HG03469 (cell line): ENCODE data around the gene DYRK1A.

Source experiments
- ATAC-seq: cut with Tn5 transposase; IDR thresholded peaks from one replicate; pipeline ENCODE4 v1.9.1; 2021; ENCODE audit warnings: mild to moderate bottlenecking, moderate library complexity, moderate number of reproducible peaks; ENCODE audit not compliant: unreplicated experiment

The DYRK1A gene

DNA sequence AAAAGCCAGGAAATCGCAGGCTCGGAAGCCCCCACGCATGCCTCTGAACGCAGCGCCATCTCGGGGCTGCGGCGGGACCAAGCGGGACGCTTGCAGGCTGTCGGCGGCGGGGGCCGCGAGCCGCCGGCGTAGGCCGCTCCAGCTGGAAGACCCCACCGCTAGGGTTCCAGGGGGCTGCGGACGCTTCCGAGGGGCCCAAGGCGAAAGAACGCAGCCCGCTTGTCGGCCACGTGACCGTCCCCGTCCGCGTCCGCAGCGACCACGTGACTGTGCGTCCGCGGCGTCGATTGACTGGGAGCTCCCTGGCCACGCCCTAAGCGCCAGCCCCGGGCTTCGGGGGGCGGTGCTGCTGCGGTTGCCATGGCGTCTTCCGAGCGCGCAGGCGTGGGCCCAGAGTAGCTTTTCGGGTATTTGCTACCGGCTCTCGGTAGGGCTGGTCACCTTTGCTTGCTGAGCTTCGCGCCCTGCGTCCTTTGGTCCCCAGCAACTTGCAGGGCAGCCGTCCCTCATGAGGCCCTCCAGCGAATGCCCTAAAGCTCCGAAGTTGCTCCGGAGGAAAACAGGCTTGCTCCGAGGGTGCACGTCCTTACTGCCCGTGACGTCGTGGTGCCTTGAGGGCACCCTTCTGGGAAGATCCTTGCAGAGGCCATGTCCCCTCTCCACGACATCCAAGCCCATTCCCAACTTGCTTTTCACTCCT, 197.2 kb downstream of the DYRK1A start:
- ATAC-seq = peak; percentile 85

DNA sequence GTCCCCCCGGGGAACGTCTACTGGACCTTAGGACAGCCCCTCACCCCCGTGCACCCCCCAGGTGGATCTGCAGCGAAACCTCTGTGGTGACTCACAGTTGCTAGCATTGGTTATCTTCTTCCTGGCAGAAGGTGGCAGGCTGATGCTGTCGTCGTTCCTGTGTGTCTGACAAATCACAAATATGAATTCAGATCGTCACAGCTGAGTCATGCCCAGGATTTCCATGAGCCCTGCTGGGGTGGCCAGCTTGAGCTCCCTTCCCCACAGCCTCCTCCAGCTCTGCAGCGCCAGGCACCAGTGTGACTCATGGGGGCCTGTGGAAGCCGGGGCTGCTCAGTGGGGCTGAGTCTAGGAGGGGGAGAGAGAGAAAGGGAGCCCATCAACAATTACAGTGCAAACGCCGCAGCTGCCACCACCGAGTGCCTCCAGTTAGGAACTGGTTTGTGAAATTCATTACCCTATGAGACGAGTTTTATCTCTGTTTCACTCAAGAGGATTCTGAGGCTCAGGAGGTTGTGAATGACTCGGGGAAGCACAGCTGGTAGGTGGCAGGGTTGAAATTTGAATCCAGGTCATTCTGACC, 197.9 kb downstream of the DYRK1A start:
- peak; percentile 38 for ATAC-seq

DNA sequence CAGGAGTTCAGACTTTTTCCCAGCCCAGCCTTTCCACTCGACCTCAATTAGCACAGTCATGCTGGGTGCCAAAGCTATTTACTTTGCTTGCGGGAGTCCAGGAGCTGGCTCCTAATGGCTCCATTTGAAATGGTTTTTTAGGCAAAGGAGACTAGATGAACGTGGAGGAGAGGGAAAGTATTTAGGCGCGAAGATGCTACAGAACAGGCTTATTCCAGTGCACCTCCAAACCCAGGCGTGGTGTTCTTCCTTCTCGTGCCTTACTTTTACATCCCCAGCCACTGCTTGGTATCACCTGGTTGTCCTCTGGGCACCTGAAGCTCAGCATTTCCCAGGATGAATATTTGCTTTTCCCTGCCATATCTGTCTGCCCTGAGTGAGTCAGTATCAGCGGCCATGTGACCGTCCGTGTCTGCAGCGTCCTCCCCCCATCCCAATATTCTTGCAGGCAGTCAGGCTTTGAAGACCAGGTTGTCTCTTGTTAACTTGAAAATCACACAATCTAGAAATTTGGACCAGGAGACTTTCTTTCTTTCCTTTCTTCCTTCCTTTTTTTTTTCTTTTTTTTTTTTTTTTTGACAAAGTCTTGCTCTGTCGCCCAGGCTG, 198.5 kb downstream of the DYRK1A start:
- ATAC-seq = no peak

DNA sequence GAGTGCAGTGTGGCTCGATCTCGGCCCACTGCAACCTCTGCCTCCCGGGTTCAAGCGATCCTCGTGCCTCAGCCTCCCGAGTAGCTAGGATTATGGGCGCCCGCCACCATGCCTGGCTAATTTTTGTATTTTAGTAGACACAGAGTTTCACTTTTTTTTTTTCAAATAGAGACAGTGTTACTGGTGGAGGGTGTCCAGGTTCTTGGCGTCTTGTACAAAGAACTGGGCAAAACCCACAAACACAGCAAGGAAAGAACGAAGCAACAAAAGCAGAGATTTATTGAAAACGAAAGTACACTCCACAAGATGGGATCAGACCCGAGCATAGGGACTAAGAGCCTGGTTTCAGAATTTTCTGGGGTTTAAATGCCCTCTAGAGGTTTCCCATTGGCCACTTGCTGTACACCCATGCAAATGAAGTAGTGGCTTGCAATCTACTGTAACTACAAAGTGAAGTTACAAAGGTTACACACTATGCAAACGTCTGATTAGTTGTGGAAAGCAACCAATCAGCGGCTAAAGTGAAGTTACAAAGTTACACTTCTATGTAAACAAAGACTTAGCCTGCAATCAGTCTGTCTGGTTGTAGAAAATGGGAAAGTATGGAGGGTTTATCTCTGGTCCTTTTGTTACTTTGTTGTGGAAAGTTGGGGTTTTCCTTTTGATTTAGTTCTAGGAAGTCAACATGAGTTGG, 199.1 kb downstream of the DYRK1A start:
- no peak for ATAC-seq

DNA sequence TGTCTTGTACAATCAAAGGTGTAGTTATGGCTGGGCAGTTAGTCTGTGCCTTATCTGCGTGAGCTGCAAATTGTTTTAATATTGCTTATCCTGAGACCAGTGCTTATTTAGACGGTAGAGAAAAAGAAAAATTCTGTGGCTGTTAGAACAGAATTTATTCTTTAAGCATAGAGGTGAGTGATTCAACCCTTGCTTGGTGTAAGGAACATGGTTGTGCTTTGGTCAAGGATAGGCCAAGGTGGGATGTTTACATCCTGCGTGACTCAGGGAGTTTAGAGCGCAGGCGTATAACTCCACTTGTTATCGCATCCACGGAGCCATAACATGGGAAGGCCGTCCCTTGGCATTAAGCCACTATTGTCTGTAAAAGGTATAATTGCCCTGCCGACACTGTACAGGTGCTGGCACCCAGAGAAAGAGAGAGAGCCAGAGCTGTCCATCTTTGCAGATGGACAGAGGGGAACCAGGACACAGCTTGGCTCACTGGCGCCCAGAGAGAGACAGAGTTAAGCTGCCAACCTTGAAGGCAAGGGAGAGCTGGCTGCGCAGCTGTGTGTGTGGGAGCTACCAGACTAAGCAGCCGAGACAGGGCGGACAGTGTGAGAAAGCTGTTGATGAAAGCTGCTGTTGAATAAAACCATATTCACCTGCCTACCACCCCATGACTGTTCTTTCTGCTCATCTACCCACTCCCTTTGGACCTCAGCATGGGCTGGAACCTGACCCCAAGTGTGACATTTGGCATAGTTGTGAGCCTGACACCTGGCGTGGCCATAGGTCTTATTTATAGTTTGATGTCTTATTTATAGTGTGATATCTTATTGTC, 200.4 kb downstream of the DYRK1A start:
- no peak for ATAC-seq

DNA sequence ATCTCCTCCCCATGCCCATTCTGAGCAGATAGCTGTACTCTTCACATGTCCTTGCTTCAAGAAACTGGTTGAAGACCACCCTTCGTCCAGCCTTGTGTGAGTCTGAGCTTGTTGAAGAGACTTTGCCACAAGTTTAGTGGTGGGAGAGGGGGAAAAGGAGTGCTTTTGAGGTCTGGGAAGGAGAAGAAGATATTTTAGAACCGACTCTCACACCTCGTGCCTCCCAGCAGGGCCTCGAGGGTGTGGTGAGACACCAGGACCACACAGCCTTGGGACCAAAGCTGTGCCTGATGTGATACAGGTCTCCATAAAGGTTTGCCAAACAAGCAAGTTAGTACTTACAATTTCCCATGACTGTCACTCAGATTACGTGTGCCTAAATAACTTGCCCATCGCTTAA, 201.8 kb downstream of the DYRK1A start:
- ATAC-seq = no peak

DNA sequence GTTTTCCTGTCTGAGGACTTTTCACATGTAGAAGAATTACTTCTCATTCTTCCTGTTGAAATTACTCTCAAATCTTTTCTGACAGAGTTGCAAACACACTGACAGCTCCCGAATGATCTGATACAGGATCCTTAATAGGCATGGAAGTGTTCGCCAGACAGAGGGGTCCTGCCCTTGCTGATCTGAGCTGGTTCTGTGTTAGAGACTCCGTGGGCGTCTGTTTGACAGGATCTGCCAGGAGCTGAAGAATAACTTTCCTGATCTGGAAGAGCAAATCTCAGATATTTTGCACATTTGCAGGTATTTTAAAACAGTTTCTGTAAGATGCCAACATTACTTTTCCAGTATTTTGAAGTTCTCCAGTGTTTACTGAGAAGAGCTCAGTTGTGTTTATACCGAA, 202.3 kb downstream of the DYRK1A start:
- ATAC-seq = no peak

DNA sequence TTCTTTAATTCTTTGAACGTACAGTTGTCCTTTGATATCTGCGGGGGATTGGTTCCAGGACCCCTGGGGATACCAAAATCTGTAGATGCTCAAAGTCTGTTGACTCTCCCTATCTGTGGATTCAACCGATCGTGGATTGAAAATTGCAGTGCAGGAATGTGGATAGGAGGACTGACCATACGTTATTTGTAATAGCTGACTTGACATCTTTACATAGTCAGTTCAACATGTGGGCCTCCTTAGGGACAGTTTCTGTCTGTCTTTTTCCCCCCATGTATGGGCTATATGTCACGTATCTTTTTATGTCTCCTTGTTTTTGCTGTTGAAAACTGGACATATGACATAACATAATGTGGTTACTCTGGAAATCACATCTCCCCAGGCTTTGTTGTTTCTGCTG, 204.9 kb downstream of the DYRK1A start:
- no peak for ATAC-seq

DNA sequence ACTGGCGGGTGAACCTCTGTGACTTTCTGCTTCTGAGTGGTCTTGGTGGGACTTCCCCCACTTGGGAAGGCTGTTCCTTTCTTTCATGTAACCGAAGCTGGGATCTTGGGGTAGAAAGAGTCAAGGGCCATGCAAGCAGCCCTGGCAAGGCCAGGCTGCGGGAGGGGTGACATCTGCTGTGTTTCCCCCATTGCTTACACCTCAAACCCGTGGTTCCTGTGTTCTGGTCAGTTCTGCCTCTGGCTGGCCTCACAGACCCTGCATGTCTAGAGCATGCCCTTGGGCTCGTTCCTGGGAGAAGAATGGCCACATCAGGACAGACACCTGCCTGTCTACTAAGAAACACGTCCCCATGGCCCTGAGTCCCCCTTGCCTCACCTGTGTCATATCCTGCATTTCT, 207.7 kb downstream of the DYRK1A start:
- no peak for ATAC-seq

DNA sequence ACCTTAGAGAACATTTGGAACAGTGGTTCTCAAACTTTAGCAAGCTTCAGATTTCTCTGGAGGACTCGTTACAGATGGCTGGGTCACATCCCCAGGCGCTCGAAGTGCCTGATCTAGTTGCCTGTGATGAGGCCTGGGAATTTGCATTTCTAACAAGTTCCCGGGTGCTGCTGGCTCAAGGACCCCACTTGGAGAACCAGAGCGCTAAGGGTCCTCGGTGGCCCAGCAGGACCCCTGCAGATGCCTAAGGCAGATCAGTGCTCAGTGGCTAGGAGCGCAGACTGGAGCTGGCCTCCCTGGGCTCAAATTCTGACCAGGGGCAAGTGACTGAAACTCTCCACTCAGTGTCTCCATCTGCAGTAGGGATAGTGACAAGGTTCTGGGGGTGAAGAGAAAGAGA, 208.2 kb downstream of the DYRK1A start:
- ATAC-seq = no peak

DNA sequence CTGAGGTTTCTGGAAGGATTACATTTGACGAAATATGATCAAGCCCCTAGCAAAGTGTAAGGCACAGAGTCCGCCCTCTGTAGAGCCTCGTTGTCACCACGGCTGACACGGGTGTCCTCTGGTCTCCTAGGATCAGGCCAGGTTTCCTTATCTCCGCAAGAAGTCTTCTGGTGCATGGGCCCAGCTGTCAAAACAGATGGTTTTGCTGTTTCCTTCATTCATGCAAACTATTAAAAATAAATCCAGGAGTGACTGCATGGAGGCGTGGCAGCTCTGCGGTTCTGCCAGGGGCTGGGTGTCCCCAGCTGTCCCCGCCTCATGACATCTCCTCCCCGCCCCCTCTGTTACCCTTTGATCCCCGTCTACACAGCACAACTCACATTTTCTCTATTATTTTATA, 209.0 kb downstream of the DYRK1A start:
- ATAC-seq = no peak
